Inferior parietal cortex (tissue), 1 donor: Measurements from ENCODE around the gene ACOXL.
"Not testable (repeated sequence)": the region's sequence is repeated elsewhere in the genome, so short reads cannot be mapped to it uniquely, and the experiment has no call there.

Experiments used
- DNase-seq: peaks from one replicate; pipeline ENCODE4 v3.0.0-alpha.2; 2016; ENCODE audit errors: extremely low spot score

The ACOXL gene

GRCh38 chr2:111039628-111040383 is 307.4 kb downstream of the ACOXL start:
- DNase-seq = no peak

GRCh38 chr2:111041398-111042202 is 309.2 kb downstream of the ACOXL start:
- no peak for DNase-seq

- no peak for DNase-seq
Observed at GRCh38 chr2:111042261-111042660, 309.9 kb downstream of the ACOXL start.

- no peak for DNase-seq
Observed at GRCh38 chr2:111042772-111043771, 310.7 kb downstream of the ACOXL start.

GRCh38 chr2:111044066-111044465 is 311.7 kb downstream of the ACOXL start:
- no peak for DNase-seq

GRCh38 chr2:111045236-111045635 is 312.9 kb downstream of the ACOXL start:
- not testable (repeated sequence) for DNase-seq

GRCh38 chr2:111045771-111046444 is 313.5 kb downstream of the ACOXL start:
- DNase-seq = no peak

GRCh38 chr2:111046670-111047069 is 314.3 kb downstream of the ACOXL start:
- no peak for DNase-seq

GRCh38 chr2:111048856-111049768 is 316.7 kb downstream of the ACOXL start:
- no peak for DNase-seq

GRCh38 chr2:111049792-111050640 is 317.6 kb downstream of the ACOXL start:
- DNase-seq = no peak

- no peak for DNase-seq
Observed at GRCh38 chr2:111050701-111051376, 318.5 kb downstream of the ACOXL start.

- DNase-seq = no peak
Observed at GRCh38 chr2:111052621-111053020, 320.2 kb downstream of the ACOXL start.

- no peak for DNase-seq
Observed at GRCh38 chr2:111053266-111053665, 320.9 kb downstream of the ACOXL start.

- DNase-seq = no peak
Observed at GRCh38 chr2:111053825-111054515, 321.6 kb downstream of the ACOXL start.

- no peak for DNase-seq
Observed at GRCh38 chr2:111054791-111055691, 322.7 kb downstream of the ACOXL start.

GRCh38 chr2:111055735-111056134 is 323.4 kb downstream of the ACOXL start:
- no peak for DNase-seq

- no peak for DNase-seq
Observed at GRCh38 chr2:111057045-111057444, 324.7 kb downstream of the ACOXL start.
